A172 (cell line): ENCODE data around the gene PLXNA2. TPM values are rescaled to one million over a fixed set of nuclear protein-coding genes. Genes with fewer than 3 reads are reported as not detected.
A peak's percentile ranks its signal among the peaks of the same experiment; 100 is the strongest.

Experiments
- DNase-seq: peaks from one replicate; pipeline ENCODE4 v3.0.0-alpha.2; 2015; ENCODE audit warnings: low spot score
- total RNA-seq: library from RNA; depleted of rRNA; stranded (reverse); fragments of >200 nt; shearing (Covaris generic); gene quantifications from 2 replicates; pipeline ENCODE4 v1.2.3, GENCODE V29; 2014

The PLXNA2 gene
- total RNA-seq, 1 experiment from 2014 or later = 15.8 TPM

GRCh38 chr1:208069908-208070307 is 174.3 kb downstream of the PLXNA2 start:
- DNase-seq = no peak

- no peak for DNase-seq
These were observed 174.9 kb downstream of the PLXNA2 start for GRCh38 chr1:208069317-208069716.

- DNase-seq = no peak
These were observed 175.3 kb downstream of the PLXNA2 start for GRCh38 chr1:208068908-208069307.

- no peak for DNase-seq
These were observed 175.8 kb downstream of the PLXNA2 start for GRCh38 chr1:208068407-208068806.

DNA sequence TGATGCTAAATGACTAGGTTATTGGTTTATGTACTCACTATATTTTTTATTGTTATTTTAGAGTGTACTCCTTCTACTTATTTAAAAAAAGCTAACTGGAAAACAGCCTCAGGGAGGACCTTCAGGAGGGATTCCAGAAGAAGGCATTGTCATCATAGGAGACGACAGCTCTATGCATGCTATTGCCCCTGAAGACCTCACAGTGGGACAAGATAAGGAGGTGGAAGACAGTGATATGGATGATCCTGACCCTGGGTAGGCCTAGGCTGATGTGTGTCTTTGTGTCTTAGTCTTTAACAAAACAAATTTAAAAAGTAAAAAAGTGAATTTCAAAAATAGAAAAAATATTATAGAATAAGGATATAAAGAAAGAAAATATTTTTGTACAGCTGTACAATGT is 177.6 kb downstream of the PLXNA2 start:
- DNase-seq = no peak

DNA sequence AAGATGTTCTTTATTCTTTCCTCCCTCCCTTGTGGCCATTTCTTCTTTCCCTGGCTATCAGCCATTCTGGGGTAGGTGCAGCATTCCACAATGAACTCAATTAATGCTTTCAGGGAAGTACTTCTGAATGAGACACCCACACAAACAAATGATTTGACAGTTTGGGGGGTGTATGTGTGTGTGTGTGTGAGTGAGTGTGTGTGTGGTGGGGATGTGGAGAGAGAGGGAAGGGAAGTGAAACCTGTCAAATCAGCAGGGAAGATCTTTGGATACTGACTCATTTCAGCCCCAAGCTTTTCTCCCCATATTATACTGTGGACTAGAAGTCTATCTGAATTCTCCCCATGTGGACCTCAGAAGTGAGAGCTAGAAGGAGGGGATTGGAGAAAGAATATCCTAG is 178.3 kb downstream of the PLXNA2 start:
- DNase-seq = no peak

GRCh38 chr1:208061632-208062031 is 182.6 kb downstream of the PLXNA2 start:
- DNase-seq = no peak

DNA sequence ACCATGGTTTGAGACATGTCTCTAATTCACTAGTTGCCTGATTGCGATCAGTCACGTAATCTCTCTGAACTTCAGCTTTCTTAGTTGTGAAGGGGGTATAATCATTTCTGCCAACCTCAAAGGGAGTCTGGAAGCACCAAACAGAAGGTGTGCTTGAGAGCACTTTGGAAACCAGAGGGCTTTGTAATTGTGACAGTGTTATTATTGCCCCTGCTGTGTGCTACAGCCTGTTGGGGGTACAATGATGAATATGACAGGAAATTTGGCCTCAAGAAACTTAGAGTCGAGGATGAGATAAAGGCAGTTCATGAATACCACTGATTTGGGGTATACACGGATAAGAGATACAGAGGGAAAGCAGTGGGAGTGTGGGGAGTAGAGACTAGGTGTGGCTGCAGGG is 183.1 kb downstream of the PLXNA2 start:
- no peak for DNase-seq

- DNase-seq = no peak
These were observed 183.8 kb downstream of the PLXNA2 start for GRCh38 chr1:208060215-208060869.

GRCh38 chr1:208059409-208060001 is 184.7 kb downstream of the PLXNA2 start:
- peak; percentile 40 for DNase-seq

DNA sequence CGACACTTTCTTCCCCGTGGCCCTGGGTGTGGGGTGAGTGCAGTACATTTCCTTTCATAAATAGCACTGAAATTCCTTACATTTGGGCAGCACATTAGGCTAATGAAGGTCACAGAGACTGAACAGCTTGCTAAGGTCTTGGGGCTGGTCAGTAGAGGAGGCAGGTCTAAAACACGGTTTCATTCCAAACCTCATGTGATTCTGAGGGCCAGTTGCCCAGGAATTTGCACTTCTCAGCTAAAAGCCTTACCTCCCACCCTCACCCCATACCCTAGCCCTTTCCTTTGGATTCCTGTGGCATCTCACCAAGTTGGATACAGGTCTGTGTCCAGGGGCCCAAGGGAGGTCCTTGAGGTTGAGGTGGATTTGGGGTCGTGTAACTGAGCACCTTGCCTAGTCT is 185.4 kb downstream of the PLXNA2 start:
- DNase-seq = peak; percentile 42

DNA sequence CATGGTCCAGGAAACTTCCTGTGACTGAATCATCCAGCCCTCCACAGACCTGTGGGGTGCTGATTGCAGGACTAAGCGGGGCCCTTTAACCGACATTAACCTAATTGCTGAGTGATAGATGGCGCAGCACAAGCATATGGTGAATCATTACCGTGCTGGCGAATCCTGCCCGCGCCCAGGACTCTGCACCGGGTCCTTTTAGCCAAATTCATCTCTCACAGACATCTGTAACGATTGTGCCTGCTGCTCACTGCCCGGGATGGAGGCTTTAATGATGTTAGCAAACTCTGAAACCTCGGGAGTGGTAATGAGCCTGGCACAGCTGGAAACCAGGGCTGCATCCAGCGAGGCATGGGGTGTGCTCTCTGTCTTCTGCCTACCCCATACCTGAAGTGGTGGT is 185.9 kb downstream of the PLXNA2 start:
- DNase-seq = peak; percentile 87

DNA sequence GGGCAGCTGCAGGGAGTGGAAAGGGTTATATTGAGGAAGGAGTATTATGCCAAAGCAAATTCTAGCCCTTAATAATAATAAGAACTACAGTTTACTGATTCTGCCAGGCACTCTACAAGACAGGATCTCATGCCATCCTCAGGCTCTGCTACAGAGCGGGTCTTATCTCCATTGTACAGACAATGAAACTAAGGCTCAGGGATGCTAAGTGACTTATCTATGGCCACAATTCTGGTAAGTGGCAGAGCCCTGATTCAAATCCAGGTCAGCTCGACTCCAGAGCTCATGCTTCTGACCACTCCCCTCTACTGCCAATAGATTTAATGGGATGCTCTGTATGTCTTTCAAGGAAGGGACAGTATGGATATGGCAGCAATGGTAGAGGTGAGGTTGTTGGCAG is 187.1 kb downstream of the PLXNA2 start:
- no peak for DNase-seq

GRCh38 chr1:208055535-208055934 is 188.6 kb downstream of the PLXNA2 start:
- DNase-seq = no peak

DNA sequence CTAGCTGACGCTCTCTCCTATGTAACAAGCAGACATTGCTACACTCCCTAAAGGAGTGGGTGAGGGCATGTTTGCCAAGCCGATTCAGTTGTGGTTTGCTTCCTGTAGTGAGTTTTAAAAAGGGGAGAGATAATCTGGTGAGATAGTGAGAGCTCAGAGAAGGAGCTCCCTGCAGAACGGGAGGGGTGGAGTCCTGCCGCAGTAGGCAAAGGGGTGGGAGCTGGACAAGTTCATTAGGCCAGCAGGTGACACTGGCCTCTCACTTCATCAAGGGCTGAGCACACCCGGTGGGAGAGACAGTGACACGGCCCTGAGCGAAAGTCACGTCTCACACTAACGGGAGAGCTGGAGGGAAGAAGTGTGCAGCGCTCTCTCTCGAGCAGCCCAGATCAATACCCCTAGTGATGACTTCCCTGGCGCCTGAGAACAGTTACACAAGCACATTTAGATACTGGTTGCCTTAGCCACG is 189.2 kb downstream of the PLXNA2 start:
- DNase-seq = peak; percentile 36

GRCh38 chr1:208054485-208054884 is 189.7 kb downstream of the PLXNA2 start:
- DNase-seq = peak; percentile 59

- no peak for DNase-seq
These were observed 190.5 kb downstream of the PLXNA2 start for GRCh38 chr1:208053661-208054060.

GRCh38 chr1:208052926-208053407 is 191.2 kb downstream of the PLXNA2 start:
- no peak for DNase-seq

DNA sequence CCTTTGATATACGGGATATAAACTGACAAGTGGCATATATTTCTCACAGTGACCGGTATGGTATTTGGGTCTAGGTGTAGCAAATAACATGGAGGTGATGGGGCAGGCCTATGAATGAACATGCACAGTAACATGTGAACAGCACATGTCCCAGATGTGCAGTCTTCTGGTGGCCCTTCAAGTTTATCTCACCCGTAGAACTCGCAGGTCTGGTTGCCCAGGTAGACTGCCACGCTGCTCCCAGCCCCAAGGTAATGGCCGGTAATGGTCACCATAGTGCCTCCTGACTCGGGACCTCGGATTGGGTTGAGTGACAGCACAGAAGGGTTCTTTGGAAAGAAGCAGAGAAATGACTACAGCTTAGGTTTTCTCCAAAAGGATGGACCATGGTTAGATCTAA is 192.0 kb downstream of the PLXNA2 start:
- DNase-seq = no peak

DNA sequence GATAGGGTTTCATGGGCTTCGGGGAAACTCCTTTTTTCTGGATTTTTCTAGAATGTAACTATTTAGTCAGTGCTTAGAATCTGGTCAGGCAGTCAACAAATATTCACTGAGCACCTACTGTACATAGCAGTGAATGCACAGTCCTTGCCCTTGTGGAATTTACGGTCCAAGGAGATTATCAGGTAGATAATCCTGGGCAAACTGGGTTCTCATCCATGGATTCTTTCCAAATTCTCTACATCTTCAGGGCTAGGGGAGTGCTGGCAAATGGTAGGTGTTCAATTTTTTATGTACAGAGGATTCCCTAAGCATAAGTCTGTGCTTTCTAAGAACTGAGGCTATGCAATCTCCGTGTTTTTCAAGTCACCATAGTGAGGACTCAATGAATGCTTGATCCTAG is 192.5 kb downstream of the PLXNA2 start:
- no peak for DNase-seq

DNA sequence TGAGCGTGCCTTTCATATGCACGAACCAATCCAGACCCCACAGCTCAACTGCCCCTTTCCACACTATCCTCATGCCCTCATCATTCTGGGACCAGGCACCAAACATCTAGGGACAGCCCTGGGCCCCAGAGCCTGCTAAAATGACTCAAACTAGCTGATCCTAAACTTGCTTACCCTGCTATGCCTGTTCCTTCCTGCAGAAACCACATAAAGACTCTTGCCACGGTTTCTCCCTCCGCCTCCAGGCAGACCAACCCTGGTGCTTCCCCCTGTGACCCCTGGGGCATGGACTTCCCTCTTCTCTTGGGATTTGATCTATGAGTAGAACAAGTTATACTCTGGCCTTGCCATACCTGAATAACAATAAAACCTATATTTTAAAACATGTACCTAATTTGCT is 195.3 kb downstream of the PLXNA2 start:
- no peak for DNase-seq

- DNase-seq = no peak
These were observed 196.2 kb downstream of the PLXNA2 start for GRCh38 chr1:208047975-208048374.

- no peak for DNase-seq
These were observed 196.7 kb downstream of the PLXNA2 start for GRCh38 chr1:208047476-208047934.
